H9 (cell line): ENCODE data around the gene QRICH2. TPM values are rescaled to one million over a fixed set of nuclear protein-coding genes. Genes with fewer than 3 reads are reported as not detected.

Experiments used
- DNase-seq: peaks from one replicate; pipeline ENCODE4 v3.0.0-alpha.2; 2017
- H2AFZ ChIP-seq: one replicate; pipeline ENCODE4 v1.6.1; 2013; ENCODE audit warnings: mild to moderate bottlenecking, low read length, control low read depth, moderate library complexity
- H2AK5ac ChIP-seq: 2 replicates; pipeline ENCODE4 v1.6.1; 2013; ENCODE audit warnings: low read length, control low read depth, mixed read lengths; ENCODE audit not compliant: insufficient read length
- H2BK120ac ChIP-seq: one replicate; pipeline ENCODE4 v1.6.1; 2013; ENCODE audit warnings: low read depth, mild to moderate bottlenecking, low read length, control low read depth, inconsistent platforms; ENCODE audit not compliant: poor library complexity, severe bottlenecking
- H2BK12ac ChIP-seq: 2 replicates; pipeline ENCODE4 v1.6.1; 2013; ENCODE audit warnings: low read length, control low read depth, mixed read lengths, low read depth; ENCODE audit not compliant: insufficient read length
- H2BK15ac ChIP-seq: 2 replicates; pipeline ENCODE4 v1.6.1; 2013; ENCODE audit warnings: low read depth, low read length, control low read depth
- H2BK20ac ChIP-seq: one replicate; pipeline ENCODE4 v1.6.1; 2013; ENCODE audit warnings: low read depth, mild to moderate bottlenecking, low read length, control low read depth, inconsistent platforms; ENCODE audit not compliant: poor library complexity, severe bottlenecking
- H2BK5ac ChIP-seq: 2 replicates; pipeline ENCODE4 v1.6.1; 2013; ENCODE audit warnings: low read length, control low read depth, mixed read lengths; ENCODE audit not compliant: insufficient read length
- H3K14ac ChIP-seq: 2 replicates; pipeline ENCODE4 v1.6.1; 2013; ENCODE audit warnings: low read length, control low read depth; ENCODE audit not compliant: insufficient read depth
- H3K18ac ChIP-seq: 2 replicates; pipeline ENCODE4 v1.6.1; 2013; ENCODE audit warnings: low read depth, mild to moderate bottlenecking, mixed read lengths, low read length, control low read depth; ENCODE audit not compliant: insufficient read length
- H3K23ac ChIP-seq: 2 replicates; pipeline ENCODE4 v1.6.1; 2013; ENCODE audit warnings: low read length, control low read depth, mixed read lengths, low read depth; ENCODE audit not compliant: insufficient read length
- H3K23me2 ChIP-seq: 2 replicates; pipeline ENCODE4 v1.6.1; 2013; ENCODE audit warnings: low read depth, mild to moderate bottlenecking, mixed read lengths, low read length, control low read depth; ENCODE audit not compliant: insufficient read length, poor library complexity, severe bottlenecking
- H3K27ac ChIP-seq: 2 replicates; pipeline ENCODE4 v1.5.1; 2013; ENCODE audit warnings: low read length, control low read depth, mixed read lengths, low read depth; ENCODE audit not compliant: insufficient read length
- H3K27me3 ChIP-seq: 2 replicates; pipeline ENCODE4 v1.6.1; 2013; ENCODE audit warnings: low read length, control low read depth, inconsistent platforms; ENCODE audit not compliant: insufficient read depth
- H3K4ac ChIP-seq: 2 replicates; pipeline ENCODE4 v1.6.1; 2013; ENCODE audit warnings: low read depth, mild to moderate bottlenecking, control low read depth, inconsistent platforms, low read length, moderate library complexity
- H3K4me1 ChIP-seq: 2 replicates; pipeline ENCODE4 v1.6.1; 2013; ENCODE audit warnings: low read length, control low read depth, inconsistent platforms; ENCODE audit not compliant: insufficient read depth
- H3K4me2 ChIP-seq: 2 replicates; pipeline ENCODE4 v1.6.1; 2013; ENCODE audit warnings: low read length, control low read depth, mixed read lengths; ENCODE audit not compliant: insufficient read length, insufficient read depth
- H3K56ac ChIP-seq: 2 replicates; pipeline ENCODE4 v1.6.1; 2013; ENCODE audit warnings: low read depth, mild to moderate bottlenecking, mixed read lengths, low read length, control low read depth; ENCODE audit not compliant: insufficient read length
- H3K79me1 ChIP-seq: 2 replicates; pipeline ENCODE4 v1.6.1; 2013; ENCODE audit warnings: low read depth, mild to moderate bottlenecking, moderate library complexity, low read length, control low read depth, inconsistent platforms; ENCODE audit not compliant: insufficient read depth, poor library complexity, severe bottlenecking
- H3K79me2 ChIP-seq: 2 replicates; pipeline ENCODE4 v1.6.1; 2013; ENCODE audit warnings: low read length, control low read depth, inconsistent platforms; ENCODE audit not compliant: insufficient read depth
- H3K9ac ChIP-seq: 2 replicates; pipeline ENCODE4 v1.6.1; 2013; ENCODE audit warnings: low read length, control low read depth, mixed read lengths; ENCODE audit not compliant: insufficient read length; ENCODE audit errors: extremely low read depth
- H3K9me3 ChIP-seq: one replicate; pipeline ENCODE4 v1.6.1; 2013; ENCODE audit warnings: low read depth, low read length, inconsistent platforms; ENCODE audit not compliant: control insufficient read depth
- H3T11ph ChIP-seq: one replicate; pipeline ENCODE4 v1.6.1; 2013; ENCODE audit warnings: mild to moderate bottlenecking, low read length, control low read depth, inconsistent platforms
- H4K20me1 ChIP-seq: one replicate; pipeline ENCODE4 v1.6.1; 2013; ENCODE audit not compliant: control insufficient read depth, insufficient read length, insufficient read depth
- H4K5ac ChIP-seq: 2 replicates; pipeline ENCODE4 v1.6.1; 2013; ENCODE audit warnings: low read depth, mild to moderate bottlenecking, mixed read lengths, low read length, control low read depth; ENCODE audit not compliant: insufficient read length
- H4K8ac ChIP-seq: replicated peaks from 2 replicates; pipeline ENCODE4 v1.6.1; 2013; ENCODE audit warnings: low read length, control low read depth, mixed read lengths, low read depth; ENCODE audit not compliant: insufficient read length
- H4K91ac ChIP-seq: 2 replicates; pipeline ENCODE4 v1.6.1; 2013; ENCODE audit warnings: low read depth, mild to moderate bottlenecking, moderate library complexity, mixed read lengths, low read length, control low read depth; ENCODE audit not compliant: insufficient read length
- H3K27ac Mint-ChIP-seq, 3 experiments: 2 replicates in 2 of 3; 3 replicates in 1 of 3; pipeline ENCODE4 v1.8.0; 2020 to 2021; ENCODE audit warnings: mixed read lengths in 3 of 3, mild to moderate bottlenecking in 1 of 3, moderate library complexity in 1 of 3
- H3K27me3 Mint-ChIP-seq: 2 replicates; pipeline ENCODE4 v1.8.0; 2021; ENCODE audit warnings: low read depth, mild to moderate bottlenecking, moderate library complexity, mixed read lengths
- H3K36me3 Mint-ChIP-seq, 3 experiments: 2 replicates in 2 of 3; 3 replicates in 1 of 3; pipeline ENCODE4 v1.8.0; 2020 to 2021; ENCODE audit warnings: low read depth in 3 of 3, mixed read lengths in 3 of 3; ENCODE audit not compliant: insufficient read depth in 1 of 3
- H3K4me1 Mint-ChIP-seq, 2 experiments: 2 replicates each; pipeline ENCODE4 v1.8.0; 2020; ENCODE audit warnings: mixed read lengths in 2 of 2
- H3K4me3 Mint-ChIP-seq, 2 experiments: 2 replicates in 1 of 2; 3 replicates in 1 of 2; pipeline ENCODE4 v1.8.0; 2020 to 2021; ENCODE audit warnings: mild to moderate bottlenecking in 2 of 2, mixed read lengths in 2 of 2, moderate library complexity in 1 of 2
- H3K9me3 Mint-ChIP-seq, 2 experiments: 2 replicates in 1 of 2; 3 replicates in 1 of 2; pipeline ENCODE4 v1.8.0; 2020; ENCODE audit warnings: mild to moderate bottlenecking in 2 of 2, mixed read lengths in 2 of 2, moderate library complexity in 1 of 2
- CTCF ChIP-seq: fragments of 200-600 bp; sonication (generic); conservative IDR thresholded peaks from 3 replicates; pipeline ENCODE4 v1.8.0; 2021; ENCODE audit warnings: antibody characterized with exemption, mild to moderate bottlenecking
- WGBS: extraction: QIAGEN DNeasy Blood & Tissue Kit; methylation state at CpG from one replicate; pipeline ENCODE4 v1.1.7; 2013; ENCODE audit warnings: missing lambda C conversion rate, low lambda C conversion rate, mixed read lengths; ENCODE audit not compliant: insufficient read length; ENCODE audit errors: extremely low coverage; 5-methylcytosine and 5-hydroxymethylcytosine counted together
- total RNA-seq: library from RNA; stranded (reverse); gene quantifications from 2 replicates; pipeline ENCODE4 v1.2.1, GENCODE V29; 2021

Gene QRICH2
- total RNA-seq, 1 experiment from 2014 or later = 3.2 TPM

DNA sequence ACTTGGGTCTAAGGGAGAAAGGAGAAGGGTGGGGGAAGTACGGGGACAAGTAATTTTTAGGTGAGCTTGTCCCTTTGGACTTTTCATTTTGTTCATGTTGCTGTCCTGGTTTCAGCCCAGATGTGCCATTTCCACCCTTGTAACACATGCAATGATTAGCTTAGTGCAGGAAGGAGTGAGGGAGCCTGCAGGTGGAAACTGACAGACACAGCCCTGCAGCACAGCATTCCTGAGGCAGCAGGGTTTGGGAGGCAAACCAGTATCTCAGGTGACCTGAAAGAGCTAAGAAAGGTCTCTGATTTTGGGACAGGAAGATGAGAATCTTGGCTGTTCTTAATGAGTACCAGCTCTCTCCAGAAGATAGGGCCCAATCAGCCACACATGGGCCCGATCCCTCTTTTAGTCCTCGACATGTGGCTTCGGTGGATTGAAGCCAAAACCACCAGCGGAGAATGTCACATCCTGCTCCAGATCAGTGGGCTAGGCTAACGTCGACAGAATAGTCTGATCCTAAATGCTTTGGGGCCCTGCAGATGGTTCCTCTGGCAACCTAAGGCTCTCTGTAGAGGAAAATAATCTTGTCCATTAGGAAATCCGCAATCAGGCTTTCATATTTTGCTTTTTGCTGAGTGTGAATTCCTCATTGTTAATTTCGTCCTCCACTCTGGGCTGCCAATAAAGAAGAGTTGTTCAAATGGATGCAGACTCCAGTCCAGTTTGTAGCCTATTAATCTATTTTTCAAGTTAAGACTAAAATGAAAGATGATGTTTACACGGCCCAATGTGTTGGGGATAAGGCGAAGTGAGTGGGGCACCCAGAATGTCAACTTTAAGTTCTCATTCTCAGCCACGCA, 64.0 kb downstream of the QRICH2 start:
- H3K23me2 ChIP-seq = peaks cover 8% of the 10 kb centered on the region
- H3K27me3 ChIP-seq = peaks cover 6% of the 10 kb centered on the region; the same call in 1 of the 2 replicates
- H3T11ph ChIP-seq = no peak overlapping the region
- H4K8ac ChIP-seq = no peak overlapping the region
- H4K91ac ChIP-seq = no peak overlapping the region
- H3K9me3 ChIP-seq = no peaks in the 10 kb centered on the region
- no peak overlapping the region for H3K23ac ChIP-seq
- H3K36me3 Mint-ChIP-seq = no peaks in the 10 kb centered on the region; a peak in 1 of 7 replicates
- no peak overlapping the region for H2BK120ac ChIP-seq
- no peak overlapping the region for H3K27ac ChIP-seq
- H2AK5ac ChIP-seq = no peak overlapping the region
- no peak overlapping the region for H2BK12ac ChIP-seq
- peaks cover 51% of the 10 kb centered on the region for H3K27me3 Mint-ChIP-seq
- no CpG with 5 or more reads among the region's 12 CpGs for WGBS
- DNase-seq = no peak
- TF ChIP-seq CTCF = no peak
- H3K79me2 ChIP-seq = no peaks in the 10 kb centered on the region
- H4K5ac ChIP-seq = no peak overlapping the region
- peaks cover 14 to 19% of the 10 kb centered on the region in 2 experiments for H3K4me1 Mint-ChIP-seq
- no peaks in the 10 kb centered on the region for H3K4me1 ChIP-seq
- no peak overlapping the region for H3K9ac ChIP-seq
- H3K27ac Mint-ChIP-seq = no peak overlapping the region
- no peak overlapping the region for H3K56ac ChIP-seq
- H4K20me1 ChIP-seq = no peaks in the 10 kb centered on the region
- H2BK15ac ChIP-seq = no peak overlapping the region
- H3K9me3 Mint-ChIP-seq = no peaks in the 10 kb centered on the region; a peak in 1 of 5 replicates
- no peaks in the 10 kb centered on the region for H3K79me1 ChIP-seq
- no peak overlapping the region for H3K4ac ChIP-seq
- no peak overlapping the region for H2AFZ ChIP-seq
- no peak overlapping the region for H3K18ac ChIP-seq
- 0 out of 5 replicates have a peak overlapping the region, but pooled peaks of 1 of the 2 experiments have one; percentile 33 for H3K4me3 Mint-ChIP-seq
- no peak overlapping the region for H3K14ac ChIP-seq
- H2BK20ac ChIP-seq = no peak overlapping the region
- H2BK5ac ChIP-seq = no peak overlapping the region
- no peak overlapping the region for H3K4me2 ChIP-seq
